GM12873 (cell line): ENCODE results near the gene CPA4.

ENCODE experiments used
- TF ChIP-seq, protein P1 (sequence below): IDR thresholded peaks from 2 replicates; pipeline ENCODE4 v1.5.1; 2012; ENCODE audit warnings: low read depth, mild to moderate bottlenecking, moderate library complexity, low read length, control low read depth; ENCODE audit not compliant: insufficient read depth; ENCODE audit errors: missing control alignments

Gene CPA4

DNA sequence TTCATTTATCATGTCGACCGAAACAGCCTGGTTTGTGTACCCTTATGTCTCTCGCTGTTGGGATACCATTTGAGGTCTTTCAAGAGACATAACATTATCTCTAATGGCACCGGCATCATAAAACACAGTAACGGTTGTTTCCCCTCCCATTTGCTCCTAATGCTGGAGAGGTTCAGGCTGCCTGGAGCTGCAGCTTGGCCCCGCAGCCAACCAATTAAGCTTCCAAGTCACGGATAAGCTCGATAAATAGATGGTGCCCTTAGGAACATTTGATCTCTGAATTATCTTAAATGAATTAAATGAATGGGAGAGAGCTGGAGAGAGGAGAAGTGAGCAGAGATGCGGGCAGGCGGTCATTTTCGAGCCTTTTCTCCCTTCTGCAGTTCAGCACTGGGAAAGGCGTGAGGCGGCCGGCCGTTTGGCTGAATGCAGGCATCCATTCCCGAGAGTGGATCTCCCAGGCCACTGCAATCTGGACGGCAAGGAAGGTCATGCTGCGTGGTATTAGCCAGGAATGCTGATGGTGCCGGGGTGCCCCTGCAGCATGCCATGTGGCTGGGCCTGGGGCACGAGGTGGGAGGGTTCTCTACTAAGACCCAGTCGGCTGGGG lies 12.6 kb downstream of the CPA4 start:
- TF ChIP-seq, protein P1, sequence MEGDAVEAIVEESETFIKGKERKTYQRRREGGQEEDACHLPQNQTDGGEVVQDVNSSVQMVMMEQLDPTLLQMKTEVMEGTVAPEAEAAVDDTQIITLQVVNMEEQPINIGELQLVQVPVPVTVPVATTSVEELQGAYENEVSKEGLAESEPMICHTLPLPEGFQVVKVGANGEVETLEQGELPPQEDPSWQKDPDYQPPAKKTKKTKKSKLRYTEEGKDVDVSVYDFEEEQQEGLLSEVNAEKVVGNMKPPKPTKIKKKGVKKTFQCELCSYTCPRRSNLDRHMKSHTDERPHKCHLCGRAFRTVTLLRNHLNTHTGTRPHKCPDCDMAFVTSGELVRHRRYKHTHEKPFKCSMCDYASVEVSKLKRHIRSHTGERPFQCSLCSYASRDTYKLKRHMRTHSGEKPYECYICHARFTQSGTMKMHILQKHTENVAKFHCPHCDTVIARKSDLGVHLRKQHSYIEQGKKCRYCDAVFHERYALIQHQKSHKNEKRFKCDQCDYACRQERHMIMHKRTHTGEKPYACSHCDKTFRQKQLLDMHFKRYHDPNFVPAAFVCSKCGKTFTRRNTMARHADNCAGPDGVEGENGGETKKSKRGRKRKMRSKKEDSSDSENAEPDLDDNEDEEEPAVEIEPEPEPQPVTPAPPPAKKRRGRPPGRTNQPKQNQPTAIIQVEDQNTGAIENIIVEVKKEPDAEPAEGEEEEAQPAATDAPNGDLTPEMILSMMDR = no peak

DNA sequence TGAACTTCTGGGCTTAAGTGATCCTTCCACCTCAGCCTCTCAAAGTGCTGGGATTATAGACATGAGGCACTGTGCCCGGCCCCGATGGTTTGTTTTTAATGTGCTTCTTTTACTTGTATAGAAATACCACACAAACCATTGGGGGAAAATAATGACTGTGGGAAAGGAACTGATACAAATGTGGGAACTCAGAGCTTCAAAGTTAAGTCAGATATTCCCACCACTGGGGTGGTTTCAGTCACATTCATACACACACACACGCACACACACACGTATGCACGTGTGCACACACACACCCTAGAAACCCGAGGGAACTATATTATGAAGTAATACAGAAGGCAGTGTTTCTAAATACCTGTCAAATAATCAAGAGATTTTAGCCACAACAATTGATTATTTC lies 17.0 kb downstream of the CPA4 start:
- TF ChIP-seq, protein P1 = no peak

DNA sequence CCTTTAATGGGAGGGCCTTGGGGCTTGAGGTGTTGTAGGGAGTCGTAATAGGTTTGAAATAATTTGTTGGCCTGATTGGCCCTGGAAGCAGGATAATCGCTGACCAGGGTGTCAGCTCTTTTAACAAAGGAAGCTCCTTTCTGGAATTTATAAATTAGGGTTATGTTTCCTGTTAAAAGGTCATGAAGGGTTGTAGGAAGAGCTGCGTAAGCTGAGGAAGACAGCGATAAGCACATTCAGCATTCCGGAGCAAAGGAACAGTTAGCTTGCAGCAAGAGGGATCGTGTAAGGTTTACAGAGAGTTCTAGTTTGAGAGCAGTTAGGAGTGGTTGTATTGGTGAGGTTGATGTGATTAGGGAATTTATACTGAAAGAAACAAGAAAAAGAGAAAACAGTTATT lies 21.3 kb downstream of the CPA4 start:
- TF ChIP-seq, protein P1 = no peak

DNA sequence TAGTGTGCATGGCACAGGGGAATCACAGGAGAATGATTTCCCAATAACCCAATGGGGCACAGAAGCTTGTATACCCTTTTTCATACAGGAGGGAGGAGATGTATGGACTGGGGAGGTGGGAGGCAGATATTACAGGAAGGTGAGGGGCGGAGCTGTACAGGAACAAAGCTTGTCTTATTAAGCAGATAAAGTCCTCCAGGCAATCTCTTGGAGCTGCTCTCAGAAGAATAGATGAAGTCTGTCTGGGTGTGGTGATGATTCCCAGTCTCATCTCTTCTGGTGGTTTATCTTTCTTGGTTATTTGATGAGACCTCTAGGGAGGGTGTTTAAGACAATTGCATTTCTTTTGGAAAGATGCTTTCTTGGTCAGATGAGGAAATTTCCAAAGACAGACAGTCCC lies 26.6 kb downstream of the CPA4 start:
- TF ChIP-seq, protein P1 = no peak

DNA sequence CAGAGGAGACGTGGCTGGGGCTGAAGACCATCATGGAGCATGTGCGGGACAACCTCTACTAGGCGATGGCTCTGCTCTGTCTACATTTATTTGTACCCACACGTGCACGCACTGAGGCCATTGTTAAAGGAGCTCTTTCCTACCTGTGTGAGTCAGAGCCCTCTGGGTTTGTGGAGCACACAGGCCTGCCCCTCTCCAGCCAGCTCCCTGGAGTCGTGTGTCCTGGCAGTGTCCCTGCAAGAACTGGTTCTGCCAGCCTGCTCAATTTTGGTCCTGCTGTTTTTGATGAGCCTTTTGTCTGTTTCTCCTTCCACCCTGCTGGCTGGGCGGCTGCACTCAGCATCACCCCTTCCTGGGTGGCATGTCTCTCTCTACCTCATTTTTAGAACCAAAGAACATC lies 29.7 kb downstream of the CPA4 start:
- TF ChIP-seq, protein P1 = no peak

DNA sequence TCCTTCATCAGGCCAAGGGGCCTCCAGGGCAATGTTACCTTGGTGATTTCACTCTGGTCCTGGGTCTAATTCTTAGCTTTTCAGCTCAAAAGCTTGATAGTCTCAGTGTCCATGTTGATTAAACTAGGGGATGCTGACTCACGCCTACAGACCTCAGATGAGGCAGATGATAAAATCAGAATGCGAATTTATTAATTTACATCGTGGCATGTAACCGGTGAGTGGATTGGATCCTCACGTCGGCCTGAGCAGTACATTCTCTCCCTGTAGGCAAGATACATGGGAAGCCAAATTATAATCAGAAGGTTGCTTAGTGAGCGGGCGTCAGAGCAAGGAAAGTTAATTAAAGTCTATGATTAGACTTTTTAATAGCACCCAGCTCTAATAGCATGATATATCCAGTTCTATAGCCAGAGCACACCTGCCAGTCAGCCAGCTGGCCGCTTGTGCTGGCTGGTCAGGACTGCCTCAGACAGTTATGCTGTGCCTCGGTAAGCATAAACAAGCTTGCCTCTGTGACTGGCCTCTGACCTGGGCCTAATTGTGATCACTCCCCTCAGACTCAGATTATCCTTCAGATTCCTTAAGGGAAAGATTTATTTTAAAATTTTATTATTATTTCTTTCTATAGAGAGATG lies 31.5 kb downstream of the CPA4 start:
- TF ChIP-seq, protein P1 = no peak

DNA sequence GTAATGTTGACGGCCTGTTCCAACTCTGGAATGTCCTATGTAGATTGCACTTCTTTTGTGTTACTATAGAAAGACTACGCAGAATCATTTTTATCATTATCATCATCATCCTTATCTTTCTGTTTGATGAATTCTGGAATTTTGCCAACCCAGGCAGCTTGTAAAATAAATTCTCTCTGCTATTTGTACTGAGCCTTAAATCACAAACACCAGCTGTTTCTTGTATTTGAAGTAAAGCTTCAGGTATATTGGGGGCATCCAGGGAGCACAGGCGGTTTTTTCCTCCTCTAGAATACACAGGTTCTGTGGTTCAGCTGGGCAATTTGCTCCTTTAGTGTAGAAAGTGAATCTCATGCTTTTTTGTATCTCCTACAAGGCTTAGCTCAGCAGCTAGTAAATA lies 36.7 kb downstream of the CPA4 start:
- TF ChIP-seq, protein P1 = no peak
